Mucosa of descending colon (tissue), 3 donors: ENCODE measurements around the gene CHN1. TPM values are rescaled to one million over a fixed set of nuclear protein-coding genes. Genes with fewer than 3 reads are reported as not detected.

Experiments
- ATAC-seq: fragments of 200-7000 bp; cut with Tn5 transposase; one replicate; pipeline ENCODE4 v1.9.1; 2020; ENCODE audit warnings: mild to moderate bottlenecking, moderate library complexity
- DNase-seq, 3 donors: peaks; one replicate each; pipeline ENCODE4 v3.0.0-alpha.2; 2020
- H3K36me3 ChIP-seq: fragments of 200-600 bp; one replicate; pipeline ENCODE4 v1.8.0; 2021; ENCODE audit warnings: low read depth, mild to moderate bottlenecking
- H3K4me1 ChIP-seq: fragments of 200-600 bp; one replicate; pipeline ENCODE4 v1.8.0; 2021; ENCODE audit warnings: low read depth, mild to moderate bottlenecking
- H3K4me3 ChIP-seq: fragments of 200-600 bp; one replicate; pipeline ENCODE4 v1.8.0; 2021; ENCODE audit warnings: mild to moderate bottlenecking
- H3K9me3 ChIP-seq: fragments of 200-600 bp; one replicate; pipeline ENCODE4 v1.8.0; 2021; ENCODE audit warnings: mild to moderate bottlenecking
- CTCF ChIP-seq: fragments of 200-600 bp; IDR thresholded peaks from one replicate; pipeline ENCODE4 v1.8.0; 2022; ENCODE audit warnings: antibody characterized with exemption, mild to moderate bottlenecking
- intact Hi-C, 2 donors: fragments of 100-400 bp; cut with DNase I in 1 of 2; cut with micrococcal nuclease in 1 of 2; formaldehyde crosslinking; loops; one replicate each; pipeline versions ENCODE4 v1.11.0 to v1.11.1; 2022; cut with DNase I, micrococcal nuclease
- total RNA-seq, 3 donors: library from RNA; stranded (reverse); fragmentation: NEBNext Ultra II Directional in 2 of 3; extraction: Animal tissue kit (Norgen Biotek cat#: 25700) in 2 of 3; gene quantifications; one replicate each; pipeline versions ENCODE4 v1.2.1 to v1.2.4, GENCODE V29; 2021 to 2023
- donor health status: DM: no; HTN: no; CAD: no; lungs with moderate emphysema.
- donor health status: DM: no; HTN: no; CAD: no.
- donor health status: DM: no; HTN: yes; CAD: no.

CHN1 gene
- total RNA-seq, 3 donors from 2014 or later: 2.1 to 15.2 (median 3.9) TPM

GRCh38 chr2:174949988-174950687 is 55.0 kb downstream of the CHN1 start:
- TF ChIP-seq CTCF: no peak
- intact Hi-C loops: no loop called here

GRCh38 chr2:174945601-174946260 is 59.5 kb downstream of the CHN1 start:
- Histone ChIP-seq H3K4me1 (no peaks in the 10 kb centered on the region), H3K36me3 (no peaks in the 10 kb centered on the region), H3K4me3 (no peak overlapping the region), H3K9me3 (no peaks in the 10 kb centered on the region)
- DNase-seq (no peak), ATAC-seq (no peak)
- TF ChIP-seq CTCF: no peak
- intact Hi-C loops: no loop called here

More at GRCh38 chr2:174949988-174950687, 55.0 kb downstream of the CHN1 start:
- H3K36me3 ChIP-seq: no peaks in the 10 kb centered on the region
- H3K9me3 ChIP-seq: no peaks in the 10 kb centered on the region
- H3K4me1 ChIP-seq: no peaks in the 10 kb centered on the region
- ATAC-seq (no peak), DNase-seq (no peak)
- no peak overlapping the region for H3K4me3 ChIP-seq

- intact Hi-C loops: no loop called here
- TF ChIP-seq CTCF: no peak
- DNase-seq (no peak), ATAC-seq (no peak)
- H3K36me3 ChIP-seq: no peaks in the 10 kb centered on the region
- H3K9me3 ChIP-seq: no peaks in the 10 kb centered on the region
- no peaks in the 10 kb centered on the region for H3K4me1 ChIP-seq
- H3K4me3 ChIP-seq: no peak overlapping the region
These were observed 66.1 kb downstream of the CHN1 start for GRCh38 chr2:174939046-174939445.

GRCh38 chr2:174931724-174932123 is 73.5 kb downstream of the CHN1 start:
- intact Hi-C loops: no loop called here
- no peaks in the 10 kb centered on the region for H3K36me3 ChIP-seq

GRCh38 chr2:174929786-174930185 is 75.4 kb downstream of the CHN1 start:
- TF ChIP-seq CTCF: no peak
- Histone ChIP-seq H3K4me3 (no peak overlapping the region), H3K4me1 (no peaks in the 10 kb centered on the region), H3K9me3 (no peaks in the 10 kb centered on the region), H3K36me3 (no peaks in the 10 kb centered on the region)
- intact Hi-C loops: no loop called here
- DNase-seq: no peak
- no peak for ATAC-seq

More at GRCh38 chr2:174931724-174932123, 73.5 kb downstream of the CHN1 start:
- no peak overlapping the region for H3K4me3 ChIP-seq
- no peak for TF ChIP-seq CTCF
- no peaks in the 10 kb centered on the region for H3K9me3 ChIP-seq
- ATAC-seq: no peak
- H3K4me1 ChIP-seq: no peaks in the 10 kb centered on the region
- no peak for DNase-seq
